Mucosa of rectum (tissue), 2 donors: ENCODE results near the gene SEMA5B.

Experiments used
- H3K27ac ChIP-seq, 2 donors: one replicate each; pipeline ENCODE4 v1.7.0; 2013; ENCODE audit warnings: inconsistent platforms in 2 of 2, low read depth in 2 of 2, low read length in 2 of 2
- H3K27me3 ChIP-seq, 2 donors: one replicate each; pipeline ENCODE4 v1.7.0; 2013; ENCODE audit warnings: low read length in 2 of 2; ENCODE audit not compliant: control insufficient read depth in 2 of 2, insufficient read depth in 2 of 2
- H3K36me3 ChIP-seq, 2 donors: one replicate each; pipeline ENCODE4 v1.7.0; 2013; ENCODE audit warnings: low read length in 2 of 2; ENCODE audit not compliant: control insufficient read depth in 2 of 2, insufficient read depth in 2 of 2
- H3K4me1 ChIP-seq, 2 donors: one replicate each; pipeline ENCODE4 v1.7.0; 2013; ENCODE audit warnings: low read length in 2 of 2, mild to moderate bottlenecking in 1 of 2; ENCODE audit not compliant: control insufficient read depth in 2 of 2, insufficient read depth in 2 of 2
- H3K4me3 ChIP-seq, 2 donors: one replicate each; pipeline ENCODE4 v1.7.0; 2013; ENCODE audit warnings: low read length in 2 of 2
- H3K9ac ChIP-seq, 2 donors: one replicate each; pipeline ENCODE4 v1.7.0; 2013; ENCODE audit warnings: low read length in 2 of 2, low read depth in 1 of 2, mild to moderate bottlenecking in 1 of 2
- H3K9me3 ChIP-seq, 2 donors: one replicate each; pipeline ENCODE4 v1.7.0; 2013; ENCODE audit warnings: low read length in 2 of 2; ENCODE audit not compliant: control insufficient read depth in 2 of 2
- donor health status: healthy.
- donor health status: Normal muscosa, but diverticular disease.

Gene SEMA5B

DNA sequence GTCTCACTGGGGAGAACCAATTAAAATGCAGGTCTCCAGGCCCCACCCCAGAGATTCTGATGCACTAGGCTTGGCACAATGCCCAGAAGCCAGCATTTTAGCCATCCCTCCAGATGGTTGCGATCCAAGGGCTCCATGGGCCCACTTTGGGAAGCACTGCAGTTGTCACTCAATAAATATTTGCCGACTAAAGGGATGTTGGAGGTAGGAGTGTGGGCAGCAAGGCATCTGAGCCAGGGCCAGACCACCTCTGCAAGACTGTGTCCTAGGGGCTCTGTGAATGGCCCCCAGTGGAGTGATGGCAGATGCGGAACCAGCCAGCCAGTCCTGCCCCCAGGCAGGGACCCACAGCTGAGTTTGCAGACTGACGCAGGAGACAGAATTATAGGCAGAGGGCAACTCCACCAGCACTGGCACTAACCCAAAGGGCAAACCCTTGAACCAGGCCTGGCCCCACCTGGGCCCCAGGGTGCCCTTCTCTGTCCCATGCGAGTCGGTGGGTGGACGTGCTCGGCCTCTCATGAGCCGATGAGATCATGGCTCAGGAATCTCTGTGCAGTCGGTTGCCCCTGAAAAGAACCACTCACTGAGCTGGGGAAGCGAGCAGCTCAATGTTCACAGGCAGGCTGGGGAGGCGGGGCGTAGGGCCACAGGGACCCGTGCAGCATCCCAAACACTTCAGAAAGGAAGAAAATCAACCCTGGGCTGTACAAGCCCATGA lies 49.7 kb downstream of the SEMA5B start:
- no peak overlapping the region for H3K27ac ChIP-seq
- H3K4me3 ChIP-seq = no peak overlapping the region
- no peaks in the 10 kb centered on the region for H3K36me3 ChIP-seq

DNA sequence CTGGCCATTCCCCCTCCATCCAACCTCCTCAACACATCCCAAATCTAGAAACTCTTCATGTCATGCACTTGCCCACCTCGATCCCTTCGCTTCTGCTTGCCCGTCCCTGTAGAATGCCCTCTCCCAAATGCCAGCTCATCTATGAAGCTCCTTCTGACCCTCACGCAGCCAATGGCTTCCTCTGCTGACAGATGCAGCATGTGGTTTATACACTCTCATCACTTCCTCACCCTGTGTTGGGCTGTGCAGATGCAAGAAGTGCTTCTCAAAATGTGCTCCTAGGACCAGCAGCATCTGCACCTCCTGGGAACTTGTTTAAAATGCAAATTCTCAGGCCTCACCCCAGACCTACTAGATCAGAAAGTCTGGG lies 51.7 kb downstream of the SEMA5B start:
- no peaks in the 10 kb centered on the region for H3K27me3 ChIP-seq
- no peaks in the 10 kb centered on the region for H3K9me3 ChIP-seq
- no peak overlapping the region for H3K4me3 ChIP-seq
- H3K36me3 ChIP-seq = no peaks in the 10 kb centered on the region
- H3K27ac ChIP-seq = no peak overlapping the region
- H3K9ac ChIP-seq = no peak overlapping the region
- H3K4me1 ChIP-seq = peaks cover 0 to 13% of the 10 kb centered on the region in 2 donors

More for the DNA sequence above, 49.7 kb downstream of the SEMA5B start:
- Histone ChIP-seq H3K9me3 (no peaks in the 10 kb centered on the region), H3K9ac (no peak overlapping the region), H3K27me3 (no peaks in the 10 kb centered on the region), H3K4me1 (peaks cover 0 to 13% of the 10 kb centered on the region in 2 donors)

DNA sequence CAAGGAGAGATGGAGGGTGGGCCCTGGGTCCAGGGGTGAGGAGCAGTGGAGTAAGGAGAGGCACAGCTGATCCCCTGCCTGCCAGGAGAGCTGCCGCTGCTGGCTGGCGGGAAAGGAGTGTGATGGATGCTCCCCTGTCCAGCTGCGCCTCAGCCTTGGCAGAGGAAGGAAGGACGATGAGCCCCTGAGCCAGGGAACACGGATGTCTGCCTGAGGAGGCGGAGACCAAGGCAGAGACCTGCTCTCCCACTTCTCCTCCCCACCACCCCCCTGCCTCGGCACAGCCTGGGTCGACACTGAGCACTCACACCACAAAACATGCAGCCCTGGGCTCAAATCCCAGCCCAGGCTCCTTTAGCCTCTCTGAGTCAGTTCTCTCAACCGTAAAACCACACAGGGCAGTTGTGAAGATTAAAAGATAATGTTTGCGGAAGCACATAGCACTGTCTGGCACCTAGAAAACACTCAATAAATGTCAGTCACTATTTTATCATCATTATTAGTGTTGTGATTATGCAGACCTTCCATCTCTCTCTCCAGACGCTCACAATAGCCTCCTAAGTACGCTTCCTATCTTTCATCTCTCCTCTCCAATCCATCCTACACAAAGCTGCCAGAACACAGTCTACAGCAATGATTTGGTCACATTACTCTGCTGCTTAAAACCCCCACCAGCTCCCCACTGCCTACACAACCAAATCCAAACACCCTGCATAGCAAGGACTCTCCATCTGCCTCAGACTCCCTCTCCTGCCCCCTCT lies 52.2 kb downstream of the SEMA5B start:
- H3K9me3 ChIP-seq = no peaks in the 10 kb centered on the region
- H3K27me3 ChIP-seq = no peaks in the 10 kb centered on the region
- no peaks in the 10 kb centered on the region for H3K36me3 ChIP-seq
- no peak overlapping the region for H3K4me3 ChIP-seq
- H3K4me1 ChIP-seq = peaks cover 0 to 13% of the 10 kb centered on the region in 2 donors
- no peak overlapping the region for H3K9ac ChIP-seq
- no peak overlapping the region for H3K27ac ChIP-seq

DNA sequence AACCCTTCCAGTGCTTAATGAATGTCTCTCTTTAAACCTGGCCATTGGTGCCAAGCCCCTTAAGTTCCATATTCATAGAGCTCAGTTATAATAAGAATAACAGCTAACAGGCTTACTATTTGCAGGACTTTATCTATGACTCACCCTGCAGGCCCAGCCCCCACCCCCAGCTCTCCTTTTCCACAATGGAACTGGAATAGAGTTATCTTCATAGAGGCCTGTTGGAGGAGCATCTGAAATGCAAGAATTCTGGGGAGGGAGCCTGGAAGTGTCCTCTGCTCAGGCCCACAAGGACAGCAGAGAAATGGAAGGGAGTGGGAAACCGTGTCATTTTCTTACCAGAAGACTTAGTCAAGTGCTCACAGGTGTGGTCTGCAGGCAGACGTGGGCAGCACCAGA lies 52.8 kb downstream of the SEMA5B start:
- no peak overlapping the region for H3K27ac ChIP-seq
- no peaks in the 10 kb centered on the region for H3K36me3 ChIP-seq
- H3K4me3 ChIP-seq = no peak overlapping the region
- H3K27me3 ChIP-seq = no peaks in the 10 kb centered on the region
- H3K9ac ChIP-seq = no peak overlapping the region
- H3K4me1 ChIP-seq = peaks cover 0 to 13% of the 10 kb centered on the region in 2 donors
- H3K9me3 ChIP-seq = no peaks in the 10 kb centered on the region

DNA sequence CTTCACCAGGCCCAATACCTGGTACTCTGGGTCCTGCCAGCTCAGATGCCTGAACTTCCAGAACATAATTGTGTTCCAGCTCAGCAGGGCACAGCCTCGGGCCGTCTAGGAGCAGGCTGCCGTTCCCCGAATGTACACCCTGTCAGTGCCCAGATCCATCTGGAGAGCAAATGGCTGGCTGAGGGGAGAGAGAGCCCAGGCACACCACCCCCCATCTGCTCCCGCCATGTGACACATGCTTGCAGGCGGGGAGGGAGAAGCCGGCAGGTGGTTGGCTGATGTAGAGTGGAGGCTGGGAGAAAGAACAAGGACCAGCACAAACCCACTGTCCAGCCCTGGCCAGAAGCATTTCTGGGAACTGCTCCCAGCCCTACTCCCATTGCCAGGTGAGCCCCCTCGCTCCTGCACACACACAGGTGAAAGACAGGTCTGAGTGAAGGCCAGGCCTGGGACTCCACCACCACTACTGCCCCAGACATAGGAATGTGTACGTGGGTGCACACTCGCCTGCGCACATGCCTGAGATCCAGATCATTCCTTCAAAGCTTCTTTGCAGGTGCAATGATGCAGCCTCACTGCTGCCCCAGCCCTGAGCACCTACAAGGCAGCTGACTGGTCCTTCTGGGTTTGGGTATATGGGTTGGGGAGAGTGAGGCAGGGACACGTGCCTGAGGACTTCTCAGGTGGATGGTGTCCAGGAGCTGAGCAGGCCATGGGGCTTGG lies 53.5 kb downstream of the SEMA5B start:
- Histone ChIP-seq H3K4me3 (no peak overlapping the region), H3K4me1 (peaks cover 0 to 13% of the 10 kb centered on the region in 2 donors), H3K27me3 (no peaks in the 10 kb centered on the region), H3K9ac (no peak overlapping the region), H3K27ac (no peak overlapping the region), H3K9me3 (no peaks in the 10 kb centered on the region), H3K36me3 (no peaks in the 10 kb centered on the region)

DNA sequence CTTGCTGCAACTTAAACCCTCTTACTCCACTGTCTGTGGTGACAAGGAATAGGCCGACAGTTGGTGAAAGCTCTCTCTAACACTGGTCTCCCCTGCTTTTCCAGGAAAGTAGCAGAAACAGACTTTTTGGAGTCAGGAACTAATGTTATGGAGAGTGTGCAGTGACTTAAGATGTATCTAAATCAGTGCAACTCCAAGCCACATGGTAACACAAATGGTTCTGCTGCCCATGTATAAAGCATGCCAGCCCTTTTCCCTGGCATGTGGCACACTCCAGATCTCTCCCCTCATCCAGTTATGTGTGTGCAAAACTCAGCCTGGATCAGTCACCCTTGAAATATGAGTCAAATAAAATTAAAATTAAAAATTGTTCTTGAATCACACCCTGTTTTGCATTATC lies 55.4 kb downstream of the SEMA5B start:
- H3K9me3 ChIP-seq = no peaks in the 10 kb centered on the region
- H3K27ac ChIP-seq = no peak overlapping the region
- H3K36me3 ChIP-seq = no peaks in the 10 kb centered on the region
- no peak overlapping the region for H3K4me3 ChIP-seq
- peaks cover 0 to 13% of the 10 kb centered on the region in 2 donors for H3K4me1 ChIP-seq
- no peaks in the 10 kb centered on the region for H3K27me3 ChIP-seq
- no peak overlapping the region for H3K9ac ChIP-seq

DNA sequence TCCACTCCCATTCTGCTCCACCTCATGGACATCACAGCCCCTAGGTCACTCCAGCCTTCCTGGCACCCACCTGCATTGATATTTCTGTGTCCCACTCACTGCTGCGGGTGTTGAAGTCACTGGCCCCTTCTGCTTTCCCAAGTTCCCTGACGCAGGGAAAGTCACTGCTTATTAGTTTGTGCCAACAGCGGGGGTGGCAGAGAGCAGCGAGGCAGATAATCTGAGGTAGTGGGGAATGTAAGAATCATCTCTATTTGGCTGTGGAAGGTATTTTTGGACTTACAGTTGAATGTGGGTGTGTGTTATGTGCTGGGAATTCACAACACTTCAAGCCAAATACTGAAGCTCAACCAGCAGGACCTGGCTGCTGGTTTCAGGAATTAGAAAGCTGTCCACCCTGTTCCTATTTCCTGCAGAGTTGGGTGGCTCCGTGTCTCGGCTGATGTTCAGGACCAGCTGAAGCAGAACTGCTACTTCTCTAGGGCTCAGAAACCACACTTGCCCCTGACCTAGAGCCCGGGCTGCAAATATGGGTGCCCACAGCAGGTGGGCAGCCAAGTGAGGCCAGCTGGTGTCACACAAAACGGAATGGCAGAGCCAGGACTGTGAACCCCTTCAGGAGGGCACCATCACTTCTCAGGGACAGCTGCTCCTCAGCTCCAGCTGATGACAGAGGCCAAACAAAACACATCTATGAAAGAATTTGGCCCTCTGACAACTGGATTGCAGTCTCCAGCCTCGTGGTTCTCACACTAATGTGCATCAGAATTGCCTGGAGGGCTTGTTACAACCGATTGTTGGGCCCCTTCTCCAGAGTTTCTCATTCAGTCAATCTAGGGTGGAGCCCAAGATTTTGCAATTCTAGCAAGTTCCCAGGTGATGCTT lies 57.7 kb downstream of the SEMA5B start:
- Histone ChIP-seq H3K27me3 (no peaks in the 10 kb centered on the region), H3K4me3 (no peak overlapping the region), H3K36me3 (no peaks in the 10 kb centered on the region), H3K27ac (no peak overlapping the region), H3K9me3 (no peaks in the 10 kb centered on the region), H3K4me1 (peaks cover 0 to 2% of the 10 kb centered on the region in 2 donors), H3K9ac (no peak overlapping the region)

DNA sequence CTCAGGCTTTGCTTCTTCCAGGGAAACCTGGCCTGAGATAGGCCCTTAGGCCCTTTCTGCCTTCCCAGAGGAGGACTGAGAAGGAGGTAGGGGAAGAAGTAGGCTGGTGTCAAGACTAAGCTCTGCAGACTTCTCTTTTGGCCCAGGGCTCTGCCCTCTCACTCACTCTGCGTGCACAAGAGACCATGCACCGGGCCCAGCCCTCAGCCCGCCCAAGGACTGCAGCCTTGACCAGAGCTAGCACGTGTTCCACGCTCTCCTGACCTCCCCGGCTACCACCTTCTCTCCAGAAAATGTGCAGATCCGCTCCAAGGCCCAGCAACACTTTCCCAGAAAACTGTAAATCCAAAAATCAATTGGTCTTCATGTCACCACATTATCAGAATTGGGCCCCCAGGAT lies 59.8 kb downstream of the SEMA5B start:
- Histone ChIP-seq H3K4me1 (no peaks in the 10 kb centered on the region), H3K27ac (no peak overlapping the region), H3K36me3 (no peaks in the 10 kb centered on the region), H3K9me3 (no peaks in the 10 kb centered on the region), H3K4me3 (no peak overlapping the region), H3K9ac (no peak overlapping the region), H3K27me3 (no peaks in the 10 kb centered on the region)

DNA sequence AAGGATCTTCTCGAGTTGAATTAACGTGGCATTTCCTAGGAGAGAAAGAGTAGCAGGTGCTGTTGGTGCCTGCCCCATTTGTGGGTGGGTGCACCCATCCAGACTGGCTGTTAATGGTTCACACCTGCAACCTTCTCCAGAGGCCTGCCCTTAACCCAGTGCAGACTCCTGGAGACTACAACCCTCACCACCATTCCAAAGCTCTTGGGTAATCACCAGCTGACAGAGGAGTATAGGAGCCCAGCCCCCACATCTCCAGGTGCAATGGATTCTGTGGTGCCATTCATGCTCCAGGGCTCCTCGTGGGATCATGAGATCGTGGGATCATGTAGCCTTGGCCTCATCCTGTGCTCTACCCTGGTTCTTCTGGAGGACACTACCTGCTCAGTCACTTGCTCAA lies 60.2 kb downstream of the SEMA5B start:
- H3K27ac ChIP-seq = no peak overlapping the region
- H3K4me1 ChIP-seq = no peaks in the 10 kb centered on the region
- H3K9me3 ChIP-seq = no peaks in the 10 kb centered on the region
- H3K27me3 ChIP-seq = no peaks in the 10 kb centered on the region
- no peaks in the 10 kb centered on the region for H3K36me3 ChIP-seq
- H3K9ac ChIP-seq = no peak overlapping the region
- H3K4me3 ChIP-seq = no peak overlapping the region
